Measurements from ENCODE around the gene NEK6. TPM values are rescaled to one million over a fixed set of nuclear protein-coding genes. Genes with fewer than 3 reads are reported as not detected.

Gene NEK6
- total RNA-seq, 2 experiments from 2014 or later = 5.6 to 16.4 TPM

DNA sequence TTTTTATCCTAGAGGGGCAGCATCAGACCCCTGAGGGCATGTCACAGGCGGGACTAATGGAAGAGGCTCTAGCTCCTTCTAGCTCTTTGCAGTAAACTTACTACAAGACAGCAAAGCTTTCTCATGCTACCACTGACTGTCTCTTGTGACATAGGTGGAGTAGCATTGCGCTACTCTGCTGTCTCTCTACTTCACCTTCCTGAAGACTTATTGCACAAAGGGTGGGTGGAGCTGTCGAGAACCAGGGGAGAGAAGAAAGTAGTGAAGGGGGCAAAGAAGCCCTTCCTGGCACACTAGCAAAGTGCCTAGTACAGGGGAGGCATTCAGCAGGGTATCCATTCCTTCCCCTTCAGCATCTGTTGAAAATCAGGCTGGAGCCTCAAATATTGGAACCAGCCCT lies 36.1 kb upstream of the NEK6 start:
- H3K79me2 ChIP-seq (ENCODE audit: insufficient read depth, low read depth, low read length) = no peaks in the 10 kb centered on the region
- H3K27ac ChIP-seq (ENCODE audit: low read depth, low read length, poor library complexity, severe bottlenecking) = no peak overlapping the region
- no peaks in the 10 kb centered on the region for H3K9me2 ChIP-seq (ENCODE audit: insufficient read depth, low read length)
- DNase-seq (ENCODE audit: low spot score) = no peak
- TF ChIP-seq, protein P1, sequence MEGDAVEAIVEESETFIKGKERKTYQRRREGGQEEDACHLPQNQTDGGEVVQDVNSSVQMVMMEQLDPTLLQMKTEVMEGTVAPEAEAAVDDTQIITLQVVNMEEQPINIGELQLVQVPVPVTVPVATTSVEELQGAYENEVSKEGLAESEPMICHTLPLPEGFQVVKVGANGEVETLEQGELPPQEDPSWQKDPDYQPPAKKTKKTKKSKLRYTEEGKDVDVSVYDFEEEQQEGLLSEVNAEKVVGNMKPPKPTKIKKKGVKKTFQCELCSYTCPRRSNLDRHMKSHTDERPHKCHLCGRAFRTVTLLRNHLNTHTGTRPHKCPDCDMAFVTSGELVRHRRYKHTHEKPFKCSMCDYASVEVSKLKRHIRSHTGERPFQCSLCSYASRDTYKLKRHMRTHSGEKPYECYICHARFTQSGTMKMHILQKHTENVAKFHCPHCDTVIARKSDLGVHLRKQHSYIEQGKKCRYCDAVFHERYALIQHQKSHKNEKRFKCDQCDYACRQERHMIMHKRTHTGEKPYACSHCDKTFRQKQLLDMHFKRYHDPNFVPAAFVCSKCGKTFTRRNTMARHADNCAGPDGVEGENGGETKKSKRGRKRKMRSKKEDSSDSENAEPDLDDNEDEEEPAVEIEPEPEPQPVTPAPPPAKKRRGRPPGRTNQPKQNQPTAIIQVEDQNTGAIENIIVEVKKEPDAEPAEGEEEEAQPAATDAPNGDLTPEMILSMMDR (conservative IDR thresholded peaks at IDR 0.05; ENCODE audit: low read length) = no peak
- no peak for TF ChIP-seq EZH2phosphoT487 (IDR thresholded peaks at IDR 0.05; ENCODE audit: borderline replicate concordance, low read depth, low read length)
- H3K4me2 ChIP-seq (ENCODE audit: low read length) = no peak overlapping the region
- H3K36me3 ChIP-seq (ENCODE audit: insufficient read depth, low read length) = no peaks in the 10 kb centered on the region
- BruUV-seq (replicated peaks) = no TSS peak
- intact Hi-C loops (cut with micrococcal nuclease; ENCODE audit: unreplicated experiment) = no loop called here
- H4K20me1 ChIP-seq (ENCODE audit: insufficient read depth, low read length) = no peaks in the 10 kb centered on the region
- no peak overlapping the region for H2AFZ ChIP-seq (ENCODE audit: low read length)
- ChIA-PET POLR2A (no interaction called here), CTCF (ENCODE audit: unreplicated experiment) (no interaction called here)
- peaks cover 41% of the 10 kb centered on the region for H3K4me1 ChIP-seq (ENCODE audit: insufficient read depth, low read length, poor library complexity, severe bottlenecking)
- no peak overlapping the region for H3K4me3 ChIP-seq (ENCODE audit: low read depth, low read length, poor library complexity, severe bottlenecking)
- H3K9me3 ChIP-seq (ENCODE audit: low read length) = no peaks in the 10 kb centered on the region

DNA sequence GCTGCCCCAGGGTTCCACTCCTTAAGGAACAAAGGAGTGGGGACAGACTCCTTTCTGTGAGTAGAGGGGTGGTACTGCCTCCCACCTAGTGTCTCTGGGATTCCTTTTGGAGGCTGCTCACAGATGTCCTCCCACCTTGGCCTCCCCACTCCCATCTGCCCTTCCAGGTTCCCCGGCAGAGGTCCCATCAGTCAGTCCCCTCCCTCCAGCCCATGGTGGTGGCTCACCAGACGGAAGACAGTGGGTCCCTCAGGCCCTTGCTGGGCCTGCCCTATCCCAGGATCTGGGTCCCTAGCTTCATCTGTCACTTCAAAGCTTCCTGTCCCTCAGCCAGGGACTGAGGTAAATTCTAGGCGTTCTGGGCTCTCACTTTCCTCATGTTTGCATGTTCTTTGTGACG lies 35.6 kb upstream of the NEK6 start:
- intact Hi-C loops (cut with micrococcal nuclease; ENCODE audit: unreplicated experiment) = no loop called here
- no peaks in the 10 kb centered on the region for H3K36me3 ChIP-seq (ENCODE audit: insufficient read depth, low read length)
- H3K9me2 ChIP-seq (ENCODE audit: insufficient read depth, low read length) = no peaks in the 10 kb centered on the region
- H3K4me1 ChIP-seq (ENCODE audit: insufficient read depth, low read length, poor library complexity, severe bottlenecking) = peaks cover 36% of the 10 kb centered on the region
- BruUV-seq (replicated peaks) = no TSS peak
- ChIA-PET CTCF (ENCODE audit: unreplicated experiment) (no interaction called here), POLR2A (no interaction called here)
- no peak overlapping the region for H3K4me2 ChIP-seq (ENCODE audit: low read length)
- H3K27ac ChIP-seq (ENCODE audit: low read depth, low read length, poor library complexity, severe bottlenecking) = no peak overlapping the region
- H2AFZ ChIP-seq (ENCODE audit: low read length) = no peak overlapping the region
- no peaks in the 10 kb centered on the region for H4K20me1 ChIP-seq (ENCODE audit: insufficient read depth, low read length)
- DNase-seq (ENCODE audit: low spot score) = no peak
- TF ChIP-seq, protein P1 (conservative IDR thresholded peaks at IDR 0.05; ENCODE audit: low read length) = no peak
- no peak for TF ChIP-seq EZH2phosphoT487 (IDR thresholded peaks at IDR 0.05; ENCODE audit: borderline replicate concordance, low read depth, low read length)
- no peaks in the 10 kb centered on the region for H3K9me3 ChIP-seq (ENCODE audit: low read length)
- no peak overlapping the region for H3K4me3 ChIP-seq (ENCODE audit: low read depth, low read length, poor library complexity, severe bottlenecking)
- no peaks in the 10 kb centered on the region for H3K79me2 ChIP-seq (ENCODE audit: insufficient read depth, low read depth, low read length)

DNA sequence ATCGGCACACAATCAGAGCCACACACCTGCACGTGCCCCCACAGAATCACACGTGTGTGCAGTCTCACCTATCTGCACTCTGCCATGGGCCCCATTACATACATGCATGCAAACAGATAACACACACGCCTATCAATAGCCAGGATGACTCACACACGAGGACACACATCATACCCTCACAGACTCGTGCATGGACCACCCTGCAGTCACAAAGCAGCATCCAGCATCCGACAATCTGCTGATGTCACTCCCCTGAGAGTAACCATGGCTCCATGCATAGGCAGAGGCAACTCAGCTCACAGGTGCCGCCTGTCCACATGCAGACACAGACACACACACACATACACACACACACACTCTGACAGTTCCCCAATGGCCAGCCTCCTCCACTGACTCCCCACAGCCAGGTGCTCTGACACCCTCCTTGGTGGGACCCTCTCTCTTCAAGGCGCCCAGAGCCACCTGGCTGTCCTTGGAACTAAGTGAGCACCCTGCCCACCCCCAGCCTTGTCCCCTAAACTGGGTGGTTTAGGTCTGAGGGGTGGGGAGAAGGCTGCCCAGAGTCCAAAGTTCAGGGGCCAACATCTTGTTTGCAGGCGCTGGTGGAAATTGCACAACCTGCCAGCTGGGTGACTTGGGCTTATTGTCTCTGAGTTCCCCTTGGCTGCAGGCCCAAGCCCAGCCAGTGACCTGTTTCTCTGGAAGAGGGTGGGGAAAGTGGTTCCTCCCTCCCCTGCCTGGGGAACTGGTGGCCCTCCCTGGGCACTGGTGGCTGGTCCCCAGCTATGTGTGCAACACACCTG lies 34.6 kb upstream of the NEK6 start:
- Histone ChIP-seq H3K27ac (ENCODE audit: low read depth, low read length, poor library complexity, severe bottlenecking) (no peak overlapping the region), H3K9me2 (ENCODE audit: insufficient read depth, low read length) (no peaks in the 10 kb centered on the region), H4K20me1 (ENCODE audit: insufficient read depth, low read length) (no peaks in the 10 kb centered on the region), H2AFZ (ENCODE audit: low read length) (no peak overlapping the region), H3K36me3 (ENCODE audit: insufficient read depth, low read length) (no peaks in the 10 kb centered on the region), H3K79me2 (ENCODE audit: insufficient read depth, low read depth, low read length) (no peaks in the 10 kb centered on the region), H3K4me2 (ENCODE audit: low read length) (no peak overlapping the region), H3K9me3 (ENCODE audit: low read length) (no peaks in the 10 kb centered on the region), H3K4me3 (ENCODE audit: low read depth, low read length, poor library complexity, severe bottlenecking) (no peak overlapping the region), H3K4me1 (ENCODE audit: insufficient read depth, low read length, poor library complexity, severe bottlenecking) (peaks cover 26% of the 10 kb centered on the region)
- POLR2A ChIA-PET = interaction anchor here (1.4 kb wide), 1 partner anchor 33 kb away, joined by 5 read pairs; no protein-coding TSS in a partner anchor
- no peak for TF ChIP-seq EZH2phosphoT487 (IDR thresholded peaks at IDR 0.05; ENCODE audit: borderline replicate concordance, low read depth, low read length)
- TF ChIP-seq, protein P1 (conservative IDR thresholded peaks at IDR 0.05; ENCODE audit: low read length) = no peak
- DNase-seq (ENCODE audit: low spot score) = no peak
- intact Hi-C loops (cut with micrococcal nuclease; ENCODE audit: unreplicated experiment) = no loop called here
- CTCF ChIA-PET (ENCODE audit: unreplicated experiment) = no interaction called here
- no TSS peak for BruUV-seq (replicated peaks)
